NCI-H1092 treated with DMSO at 0.1 percent for 48 hours (cell line): Measurements from ENCODE around the gene CHD9.
A peak's percentile ranks its signal among the peaks of the same experiment; 100 is the strongest.
"Not testable (repeated sequence)": the region's sequence is repeated elsewhere in the genome, so short reads cannot be mapped to it uniquely, and the experiment has no call there.

Experiments
- DNase-seq: peaks from one replicate; lab custom pipeline; 2025; lab: John Stamatoyannopoulos, UW

CHD9 gene, protein sequence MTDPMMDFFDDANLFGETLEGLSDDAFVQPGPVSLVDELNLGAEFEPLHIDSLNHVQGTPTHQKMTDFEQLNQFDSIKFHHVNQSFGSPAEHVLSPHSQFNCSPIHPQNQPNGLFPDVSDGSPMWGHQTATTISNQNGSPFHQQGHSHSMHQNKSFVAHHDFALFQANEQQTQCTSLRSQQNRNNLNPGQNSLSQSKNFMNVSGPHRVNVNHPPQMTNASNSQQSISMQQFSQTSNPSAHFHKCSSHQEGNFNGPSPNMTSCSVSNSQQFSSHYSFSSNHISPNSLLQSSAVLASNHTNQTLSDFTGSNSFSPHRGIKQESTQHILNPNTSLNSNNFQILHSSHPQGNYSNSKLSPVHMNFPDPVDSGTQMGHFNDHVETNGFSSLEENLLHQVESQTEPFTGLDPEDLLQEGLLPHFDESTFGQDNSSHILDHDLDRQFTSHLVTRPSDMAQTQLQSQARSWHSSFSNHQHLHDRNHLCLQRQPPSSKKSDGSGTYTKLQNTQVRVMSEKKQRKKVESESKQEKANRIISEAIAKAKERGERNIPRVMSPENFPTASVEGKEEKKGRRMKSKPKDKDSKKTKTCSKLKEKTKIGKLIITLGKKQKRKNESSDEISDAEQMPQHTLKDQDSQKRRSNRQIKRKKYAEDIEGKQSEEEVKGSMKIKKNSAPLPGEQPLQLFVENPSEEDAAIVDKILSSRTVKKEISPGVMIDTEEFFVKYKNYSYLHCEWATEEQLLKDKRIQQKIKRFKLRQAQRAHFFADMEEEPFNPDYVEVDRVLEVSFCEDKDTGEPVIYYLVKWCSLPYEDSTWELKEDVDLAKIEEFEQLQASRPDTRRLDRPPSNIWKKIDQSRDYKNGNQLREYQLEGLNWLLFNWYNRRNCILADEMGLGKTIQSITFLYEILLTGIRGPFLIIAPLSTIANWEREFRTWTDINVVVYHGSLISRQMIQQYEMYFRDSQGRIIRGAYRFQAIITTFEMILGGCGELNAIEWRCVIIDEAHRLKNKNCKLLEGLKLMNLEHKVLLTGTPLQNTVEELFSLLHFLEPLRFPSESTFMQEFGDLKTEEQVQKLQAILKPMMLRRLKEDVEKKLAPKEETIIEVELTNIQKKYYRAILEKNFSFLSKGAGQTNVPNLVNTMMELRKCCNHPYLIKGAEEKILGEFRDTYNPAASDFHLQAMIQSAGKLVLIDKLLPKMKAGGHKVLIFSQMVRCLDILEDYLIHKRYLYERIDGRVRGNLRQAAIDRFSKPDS (N-terminal part only)

DNA sequence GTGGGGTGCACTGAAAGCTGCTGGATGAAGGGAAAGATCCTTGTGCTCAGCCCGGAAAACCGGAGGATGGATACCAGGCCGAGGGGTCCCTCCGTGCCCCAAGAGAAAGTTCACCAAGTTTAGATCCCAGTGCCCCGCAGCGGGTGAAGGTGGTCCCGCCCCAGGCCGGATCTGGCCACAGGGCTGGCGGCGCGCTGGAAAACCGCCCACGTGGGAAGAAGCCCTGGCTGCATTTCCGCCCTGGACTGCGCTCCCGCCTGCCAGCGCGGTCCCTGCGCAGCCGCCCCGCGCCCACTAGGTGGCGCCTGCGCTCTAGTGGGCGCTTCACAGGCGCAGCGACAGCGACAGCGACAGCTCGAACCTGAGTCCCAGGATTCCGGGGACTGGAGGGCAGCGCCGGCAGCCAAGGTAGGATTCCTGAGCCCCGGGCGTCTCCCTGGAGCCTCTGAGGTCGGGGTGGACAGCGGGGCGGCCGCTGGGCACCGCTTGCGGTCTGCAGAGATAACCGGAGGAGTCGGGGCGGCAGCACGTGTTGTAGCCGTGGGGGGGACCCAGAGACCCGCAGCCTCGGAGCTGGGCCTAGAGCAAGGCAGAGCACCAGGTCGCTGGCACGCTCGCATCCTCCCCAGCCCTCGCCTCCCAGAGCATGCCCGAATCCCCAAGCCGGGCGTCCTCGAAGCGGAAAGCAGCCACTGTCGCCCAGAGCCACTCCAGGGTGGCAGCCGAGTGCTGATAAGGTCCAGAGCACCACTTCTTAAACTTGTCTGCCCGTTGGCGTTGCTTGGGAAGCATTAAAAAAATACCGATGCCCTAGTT is at the start of gene CHD9:
TSS of gene CHD9 (plus strand) at position 322 of the 816 bp plus-strand sequence. CDS start 101,099 bp downstream, outside the sequence.
- DNase-seq: peak; percentile 95

DNA sequence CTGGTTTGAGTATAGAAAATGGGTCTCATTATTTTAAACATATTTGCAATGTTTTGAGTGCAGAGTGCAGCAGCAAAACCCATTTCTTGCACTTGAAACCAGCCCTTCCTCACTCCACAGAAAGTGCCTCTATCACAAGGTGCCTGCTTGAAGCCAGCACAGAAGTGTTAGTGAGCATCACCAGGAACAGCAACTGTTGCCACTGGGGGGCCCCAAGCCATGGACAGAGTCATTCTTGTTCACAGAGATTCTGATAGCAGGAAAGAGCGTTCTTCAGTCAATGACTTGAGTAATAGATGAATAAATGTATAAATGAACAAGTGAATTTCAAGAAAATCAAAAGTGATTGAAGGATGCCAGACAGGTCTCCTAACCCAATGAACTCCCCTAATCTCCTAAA is 47.7 kb upstream of the CHD9 start:
- no peak for DNase-seq

DNA sequence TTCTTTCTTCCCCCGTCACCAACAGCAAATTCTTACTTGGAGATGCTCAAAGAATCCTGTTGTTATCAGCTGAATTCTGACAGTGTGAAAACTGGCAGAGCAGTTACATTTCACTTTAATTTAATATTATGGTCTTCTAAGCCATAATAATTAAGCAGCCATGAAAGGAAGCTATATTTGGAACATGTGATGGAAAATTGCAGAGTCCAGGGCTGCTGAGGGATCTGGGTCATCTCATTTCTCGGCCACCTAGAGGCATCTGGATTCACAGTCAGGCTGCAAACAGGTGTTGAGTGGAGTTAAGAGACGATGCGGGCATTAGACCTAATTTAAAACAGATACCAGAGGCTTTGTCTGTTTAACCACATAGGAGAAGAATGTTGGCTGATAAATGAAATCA is 40.5 kb upstream of the CHD9 start:
- no peak for DNase-seq

DNA sequence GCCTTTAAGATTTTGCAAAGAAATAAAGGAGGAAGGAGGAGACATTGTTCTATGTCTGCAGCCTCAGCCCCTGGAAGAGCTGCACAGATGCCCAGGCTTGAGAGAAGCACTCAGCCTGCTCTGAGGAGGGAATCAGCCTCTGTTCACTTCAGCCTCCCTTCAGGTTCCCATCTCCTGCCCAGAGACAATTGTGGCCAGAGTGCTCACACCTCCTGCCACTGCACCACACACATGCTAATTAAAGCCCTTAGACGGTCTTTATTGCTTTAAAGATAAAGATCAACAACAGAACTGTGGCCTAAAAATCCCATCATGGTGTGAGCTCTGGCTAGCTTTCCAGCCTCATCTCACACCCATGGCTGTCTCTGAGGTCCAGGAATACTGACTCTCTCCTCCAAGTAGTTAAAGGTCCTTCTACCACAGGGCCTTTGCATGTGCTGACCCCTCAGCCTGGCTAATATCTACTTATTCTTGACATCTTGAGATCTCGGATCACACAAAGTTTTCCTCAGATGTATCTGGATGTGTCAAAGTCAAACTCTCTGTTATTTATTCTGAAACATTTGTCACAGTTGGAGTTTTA is 35.9 kb upstream of the CHD9 start:
- DNase-seq: no peak

DNA sequence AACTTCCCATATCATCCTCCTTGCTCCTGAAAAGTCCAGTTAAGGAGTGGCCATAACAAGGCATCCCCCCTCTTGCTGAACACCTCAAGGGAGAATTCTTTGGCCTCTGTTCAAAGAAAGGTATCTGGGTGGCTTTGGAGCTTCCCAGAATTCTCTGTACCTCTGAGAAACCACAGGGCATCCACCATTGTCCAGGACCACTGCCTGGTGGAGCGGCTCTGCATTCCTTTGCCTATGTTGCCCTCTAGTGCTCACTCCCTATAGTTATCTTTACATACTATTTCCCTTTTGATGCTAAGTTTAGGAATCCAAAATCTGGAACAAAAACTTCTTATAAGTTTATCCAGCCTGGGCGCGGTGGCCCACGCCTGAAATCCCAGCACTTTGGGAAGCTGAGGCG is 32.4 kb upstream of the CHD9 start:
- peak; percentile 56 for DNase-seq

DNA sequence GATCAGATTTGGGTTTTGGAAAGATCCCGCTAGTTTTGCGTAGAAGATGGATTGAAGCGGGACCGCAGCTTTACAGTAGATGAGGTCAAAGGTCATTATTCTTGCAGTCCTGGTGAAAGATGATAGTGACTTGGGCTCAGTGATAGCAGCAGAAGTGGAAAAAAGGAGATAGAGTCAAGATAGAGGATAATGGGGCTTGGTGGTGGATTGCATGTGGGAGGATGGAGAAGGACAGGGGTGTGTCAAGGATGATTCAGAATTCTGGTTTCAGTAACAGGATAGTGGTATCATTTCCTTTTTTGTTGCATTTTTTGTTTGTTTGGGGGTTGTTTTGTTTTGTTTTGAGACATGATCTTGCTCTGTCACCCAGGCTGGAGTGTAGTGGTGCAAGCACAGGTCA is 30.7 kb upstream of the CHD9 start:
- no peak for DNase-seq

DNA sequence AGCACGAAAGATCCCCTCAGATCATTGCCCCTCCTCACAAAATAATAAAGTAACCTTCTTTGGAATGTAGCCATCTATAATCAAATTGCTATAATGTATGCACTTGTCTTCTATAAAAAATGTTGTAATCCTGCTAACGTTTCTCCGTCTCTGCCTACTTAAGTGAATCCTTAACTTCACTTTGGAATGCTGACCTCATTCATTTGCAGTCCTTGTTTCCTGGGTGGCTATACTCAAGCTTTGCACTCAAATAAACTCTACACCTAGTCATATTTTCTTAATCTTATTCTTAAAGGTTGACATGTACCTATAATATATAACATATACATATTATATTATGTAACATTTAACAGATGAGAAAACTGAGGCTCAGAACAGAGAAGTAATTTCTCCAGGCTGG is 24.8 kb upstream of the CHD9 start:
- no peak for DNase-seq

DNA sequence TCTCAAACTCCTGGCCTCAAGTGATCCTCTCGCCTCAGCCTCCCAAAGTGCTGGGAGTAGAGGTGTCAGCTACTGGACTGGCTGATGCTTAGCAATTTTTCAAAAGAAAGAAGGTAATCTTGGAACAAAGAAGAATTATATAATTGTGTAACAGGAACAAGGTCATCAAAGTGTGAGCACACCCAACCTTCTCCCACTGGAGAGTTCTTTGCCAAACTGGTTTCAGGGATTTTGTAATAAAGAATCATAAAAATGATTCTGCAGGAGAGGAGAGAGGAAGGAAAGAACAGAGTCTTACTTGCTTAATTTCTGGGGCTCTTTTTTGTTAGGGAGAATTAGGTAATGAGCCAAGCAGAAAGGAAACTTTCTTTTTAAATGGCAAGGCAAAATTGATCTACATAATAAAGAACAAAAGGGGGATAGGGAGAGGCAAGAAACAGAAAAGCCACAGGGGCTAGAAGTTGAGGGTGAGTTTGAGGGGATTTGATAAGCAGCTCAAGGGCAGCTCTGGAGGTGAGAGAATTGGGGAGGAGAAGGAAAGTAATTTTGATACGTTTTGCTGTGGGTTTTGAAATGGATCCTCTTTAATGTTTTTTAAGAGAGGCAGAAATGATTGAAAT is 23.4 kb upstream of the CHD9 start:
- no peak for DNase-seq

DNA sequence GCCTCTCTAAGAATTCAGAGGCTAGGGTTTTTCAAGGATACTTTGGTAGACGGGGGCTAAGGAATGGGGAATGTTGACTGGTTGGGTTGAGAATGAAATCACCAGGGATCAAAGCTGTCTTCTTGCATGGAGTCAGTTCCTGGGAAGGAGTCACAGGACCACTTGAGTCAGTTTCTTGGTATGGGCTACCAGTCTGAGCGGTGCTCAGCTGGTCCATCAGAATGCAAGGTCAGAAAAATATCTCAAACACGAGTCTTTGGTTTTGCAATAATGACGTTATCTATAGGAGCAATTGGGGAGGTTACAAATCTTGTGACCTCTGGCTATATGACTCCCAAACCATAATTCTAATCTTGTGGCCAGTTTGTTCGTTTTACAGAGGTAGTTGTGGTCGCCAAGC is 20.5 kb upstream of the CHD9 start:
- DNase-seq: no peak

DNA sequence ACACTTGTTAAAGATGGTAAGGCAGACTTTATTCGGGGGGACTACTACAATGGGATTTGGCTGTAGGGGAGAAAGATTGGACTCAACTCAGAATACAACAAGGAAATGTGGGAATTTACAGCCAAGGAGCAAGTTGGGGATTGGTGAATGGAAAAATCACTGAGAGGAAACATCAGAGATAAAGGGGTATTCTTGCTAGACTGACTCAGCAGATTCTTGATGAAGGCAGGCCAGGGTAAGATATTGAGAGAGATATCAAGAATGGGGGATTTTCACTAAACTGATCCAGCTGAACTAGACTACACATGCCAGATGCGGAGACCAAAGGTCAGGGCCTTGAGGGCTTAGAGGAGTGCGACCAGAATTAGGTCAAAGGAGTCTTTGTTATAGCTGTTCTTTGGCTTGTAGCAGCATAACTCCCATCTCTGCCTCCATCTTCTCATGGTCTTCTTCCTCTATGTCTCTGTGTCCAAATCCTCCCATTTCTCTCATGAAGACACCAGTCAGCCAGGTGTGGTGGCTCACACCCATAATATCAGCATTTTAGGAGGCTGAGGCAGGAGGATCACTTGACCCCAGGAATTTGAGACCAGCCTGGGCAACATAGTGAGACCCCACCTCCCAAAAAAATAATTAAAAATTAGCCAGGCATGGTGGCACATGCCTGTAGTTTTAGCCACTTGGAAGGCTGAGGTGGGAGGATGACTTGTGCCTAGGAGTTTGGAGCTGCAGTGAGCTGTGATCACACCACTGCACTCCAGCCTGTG is 19.4 kb upstream of the CHD9 start:
- DNase-seq: no peak

DNA sequence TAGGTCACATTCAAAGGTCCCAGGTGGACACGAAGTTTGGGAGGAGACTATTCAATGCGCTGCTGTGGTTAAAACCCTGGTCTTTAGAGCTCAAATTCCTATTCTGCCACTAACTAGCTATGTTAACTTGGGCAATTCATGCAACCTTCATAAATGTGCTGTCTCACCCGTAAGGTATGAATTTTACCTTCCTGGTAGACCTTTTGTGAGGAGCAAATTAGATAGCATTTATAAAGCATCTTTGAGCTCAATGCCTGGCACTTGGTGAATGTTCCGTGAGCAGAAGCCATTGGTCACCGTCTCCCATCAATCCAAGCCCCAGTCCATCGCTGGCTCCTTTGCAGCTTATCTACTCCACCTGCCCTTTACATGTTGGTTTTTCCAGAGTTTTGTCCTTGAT is 18.7 kb upstream of the CHD9 start:
- DNase-seq: no peak

DNA sequence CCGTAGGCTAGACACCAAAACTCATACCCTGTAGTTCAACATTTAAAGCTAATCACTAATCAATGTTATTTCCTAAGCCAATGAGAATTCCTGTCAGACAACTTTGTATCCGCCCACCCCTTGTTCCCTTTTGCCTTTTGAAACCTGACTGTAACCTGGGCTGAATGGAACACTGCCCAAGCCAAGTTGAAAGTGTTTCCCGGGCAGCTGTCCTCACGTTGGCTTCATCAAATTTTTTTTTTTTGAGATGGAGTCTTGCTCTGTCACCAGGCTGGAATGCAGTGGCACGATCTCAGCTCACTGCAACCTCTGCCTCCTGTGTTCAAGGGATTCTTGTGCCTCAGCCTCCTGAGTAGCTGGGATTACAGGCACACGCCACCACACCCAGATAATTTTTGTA is 18.1 kb upstream of the CHD9 start:
- not testable (repeated sequence) for DNase-seq

DNA sequence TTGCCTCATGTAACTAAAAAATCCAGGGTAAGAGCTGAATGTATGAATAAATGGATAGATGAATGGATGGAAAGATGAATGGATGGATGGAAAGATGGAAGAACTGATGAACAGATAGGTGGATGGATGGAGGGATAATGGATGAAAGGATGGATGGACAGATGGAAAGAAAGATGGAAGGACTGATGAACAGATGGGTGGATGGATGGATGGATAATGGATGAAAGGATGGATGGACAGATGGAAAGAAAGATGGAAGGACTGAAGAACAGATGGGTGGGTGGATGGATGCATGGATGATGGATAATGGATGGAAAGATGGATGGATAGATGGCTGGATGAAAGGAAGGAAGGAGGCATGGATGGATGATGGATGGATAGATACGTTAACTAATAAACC is 14.0 kb upstream of the CHD9 start:
- no peak for DNase-seq

DNA sequence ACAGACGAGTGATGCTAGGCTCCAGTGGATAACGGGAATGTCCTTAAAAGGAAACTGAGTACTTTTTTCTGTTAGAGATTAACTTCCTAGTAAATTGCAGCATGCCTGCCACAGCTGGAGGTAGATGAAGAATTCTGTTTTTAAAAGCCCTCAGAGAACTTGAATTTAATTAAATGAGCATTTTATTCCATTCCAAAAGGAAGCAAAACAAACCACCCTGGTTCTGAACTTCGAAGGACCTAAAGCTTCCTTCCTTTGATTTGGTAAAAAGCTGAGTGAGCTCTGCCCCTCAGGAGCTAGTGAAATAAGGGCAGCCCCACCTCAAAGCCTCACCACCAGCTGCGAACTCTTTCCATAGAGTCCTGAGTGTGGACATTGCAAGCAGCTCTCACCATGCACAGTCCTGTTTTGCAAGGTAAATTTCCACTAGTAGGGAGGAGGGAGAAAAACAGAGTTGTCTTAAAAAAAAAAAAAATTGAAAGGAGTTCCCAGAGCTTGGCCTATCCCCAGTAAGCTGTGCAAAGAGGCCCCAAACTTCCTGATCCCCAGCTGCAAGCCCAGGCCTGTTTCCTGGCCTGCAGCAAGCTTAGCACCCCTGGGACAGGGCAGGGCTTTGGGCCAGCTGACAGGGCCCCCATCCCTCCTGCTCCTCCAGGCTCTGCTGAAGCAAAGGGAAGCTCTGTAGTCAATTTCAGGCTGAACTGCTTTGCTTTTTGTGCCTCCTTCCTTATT is 13.3 kb upstream of the CHD9 start:
- DNase-seq: no peak

DNA sequence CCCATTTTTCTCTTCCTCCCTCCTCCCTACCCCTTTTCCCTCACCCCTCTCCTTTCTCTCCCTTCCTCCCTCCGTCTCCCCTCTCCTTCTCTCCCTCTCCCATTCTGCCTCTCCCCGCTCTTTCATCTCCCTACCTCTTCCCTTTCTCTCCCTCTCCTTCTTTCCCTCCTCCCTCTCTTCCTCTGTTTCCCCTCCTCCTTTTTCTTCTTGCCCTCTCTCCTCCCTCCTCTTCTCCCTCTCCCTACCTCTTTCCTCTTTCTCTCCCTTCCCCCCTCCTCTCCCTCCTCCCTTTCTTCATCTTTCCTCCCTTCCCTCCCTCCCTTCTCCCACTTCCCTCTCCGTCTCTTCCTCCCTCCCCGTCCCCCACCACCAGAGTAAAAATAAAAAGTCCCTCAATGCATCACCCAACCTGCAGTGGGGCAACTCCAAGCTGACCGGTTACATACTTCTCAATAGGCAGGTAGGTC is 12.5 kb upstream of the CHD9 start:
- no peak for DNase-seq

DNA sequence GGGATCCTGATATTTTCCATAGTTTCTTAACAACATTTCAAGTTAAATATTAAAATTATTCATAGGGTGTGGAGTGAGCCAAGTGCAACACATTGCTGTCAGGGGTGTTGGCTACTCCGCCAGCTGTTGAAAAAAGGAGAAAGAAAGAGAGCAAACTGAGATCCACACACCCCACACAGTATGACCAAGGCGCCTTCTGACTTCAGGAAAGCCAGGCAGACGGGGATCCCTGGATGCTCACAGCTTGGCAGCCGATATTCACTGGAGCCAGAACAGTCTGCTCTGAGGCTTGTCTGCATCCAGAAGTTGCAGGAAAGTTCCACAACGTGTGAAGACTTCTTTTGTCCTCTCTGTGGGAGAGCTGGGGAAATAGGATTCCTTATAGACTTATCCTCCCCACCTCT is 11.4 kb upstream of the CHD9 start:
- no peak for DNase-seq

DNA sequence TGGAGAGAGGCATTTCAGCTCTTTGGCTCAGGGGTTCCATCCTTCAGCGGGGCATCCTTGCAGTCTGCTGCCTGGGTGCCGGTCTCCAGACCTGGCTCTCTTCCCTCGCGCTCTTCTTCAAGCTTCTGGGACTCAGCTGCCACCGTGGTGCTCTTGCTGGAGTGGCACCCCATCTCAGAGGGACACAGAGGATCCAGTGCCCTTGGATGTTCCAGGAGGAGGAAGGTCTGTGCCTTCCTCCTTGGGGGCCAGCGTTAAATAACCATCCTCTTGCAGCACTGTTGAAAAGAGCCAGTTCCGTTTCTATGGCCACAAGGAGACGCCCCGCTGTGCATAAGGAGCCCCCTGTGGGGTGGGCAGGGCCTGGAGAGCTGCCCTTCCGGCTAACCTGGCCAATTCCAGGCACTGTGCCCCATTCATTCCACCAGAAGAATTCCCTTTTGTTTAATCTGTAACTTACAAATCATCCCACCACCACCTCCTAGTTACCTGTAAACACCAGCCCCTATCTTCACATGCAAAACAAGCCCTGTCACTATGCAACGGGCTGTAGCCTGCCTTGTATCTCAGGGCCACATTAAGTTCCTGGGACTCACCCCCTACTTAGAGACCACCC is 10.7 kb upstream of the CHD9 start:
- DNase-seq: no peak

DNA sequence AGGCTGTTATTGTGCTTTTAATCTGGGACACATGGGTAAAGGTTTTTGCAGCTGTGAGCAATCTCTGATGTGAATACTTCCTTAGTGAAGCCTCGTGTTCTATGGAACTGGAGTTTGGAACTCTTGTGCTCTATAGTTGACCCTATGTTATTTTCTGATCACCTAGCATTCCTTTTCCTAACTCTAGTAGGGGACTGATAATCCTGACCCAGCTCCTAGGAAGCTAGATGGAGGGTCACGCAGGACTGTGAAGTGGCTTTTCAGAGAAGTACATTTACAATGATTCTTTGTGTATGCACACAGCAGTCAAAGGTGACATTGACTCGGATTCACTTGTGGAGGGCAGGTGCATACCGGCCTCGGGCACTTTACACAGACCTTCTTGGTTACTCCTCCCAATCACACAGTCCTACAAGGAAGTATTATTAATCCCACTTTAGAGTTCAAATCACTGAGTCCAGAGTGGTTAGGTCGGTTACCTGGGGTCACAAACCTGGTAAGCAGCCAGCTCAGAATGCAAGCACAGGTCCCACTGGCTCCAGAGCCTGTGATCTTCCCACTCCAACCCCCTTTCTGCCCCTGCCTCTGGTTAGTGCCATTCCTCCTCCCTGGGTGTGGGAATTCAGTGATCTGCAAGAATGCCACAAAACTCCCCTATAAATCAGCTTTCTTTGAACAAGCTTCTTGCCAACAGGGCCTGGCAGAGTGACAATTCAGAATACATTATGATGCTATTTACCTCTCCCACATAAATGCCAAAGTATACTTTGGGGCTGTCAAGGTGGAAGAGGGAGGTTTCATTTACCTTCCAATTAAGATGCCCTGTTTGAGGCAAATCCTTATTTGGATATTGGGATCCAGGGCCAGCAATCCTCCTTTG is 9.2 kb upstream of the CHD9 start:
- no peak for DNase-seq
